Astrocyte (in vitro differentiated cells and primary cell): ENCODE measurements around the gene SDHB.

ENCODE experiments used
- EZH2 ChIP-seq: IDR thresholded peaks from 2 replicates; pipeline ENCODE4 v1.6.1; 2012; ENCODE audit warnings: mild to moderate bottlenecking, low read length, inconsistent platforms; ENCODE audit not compliant: insufficient read depth
- TF ChIP-seq, protein P1 (sequence below): IDR thresholded peaks from 2 replicates; pipeline ENCODE4 v1.5.1; 2011; ENCODE audit warnings: low read depth, mild to moderate bottlenecking, inconsistent platforms, low read length, moderate library complexity; ENCODE audit not compliant: insufficient read depth

- TF ChIP-seq EZH2 = no peak
- TF ChIP-seq, protein P1, sequence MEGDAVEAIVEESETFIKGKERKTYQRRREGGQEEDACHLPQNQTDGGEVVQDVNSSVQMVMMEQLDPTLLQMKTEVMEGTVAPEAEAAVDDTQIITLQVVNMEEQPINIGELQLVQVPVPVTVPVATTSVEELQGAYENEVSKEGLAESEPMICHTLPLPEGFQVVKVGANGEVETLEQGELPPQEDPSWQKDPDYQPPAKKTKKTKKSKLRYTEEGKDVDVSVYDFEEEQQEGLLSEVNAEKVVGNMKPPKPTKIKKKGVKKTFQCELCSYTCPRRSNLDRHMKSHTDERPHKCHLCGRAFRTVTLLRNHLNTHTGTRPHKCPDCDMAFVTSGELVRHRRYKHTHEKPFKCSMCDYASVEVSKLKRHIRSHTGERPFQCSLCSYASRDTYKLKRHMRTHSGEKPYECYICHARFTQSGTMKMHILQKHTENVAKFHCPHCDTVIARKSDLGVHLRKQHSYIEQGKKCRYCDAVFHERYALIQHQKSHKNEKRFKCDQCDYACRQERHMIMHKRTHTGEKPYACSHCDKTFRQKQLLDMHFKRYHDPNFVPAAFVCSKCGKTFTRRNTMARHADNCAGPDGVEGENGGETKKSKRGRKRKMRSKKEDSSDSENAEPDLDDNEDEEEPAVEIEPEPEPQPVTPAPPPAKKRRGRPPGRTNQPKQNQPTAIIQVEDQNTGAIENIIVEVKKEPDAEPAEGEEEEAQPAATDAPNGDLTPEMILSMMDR = no peak
These were observed 1.8 kb downstream of the SDHB start for GRCh38 chr1:17052038-17052437.
